H9 (cell line): ENCODE data around the gene KDM4C. TPM values are rescaled to one million over a fixed set of nuclear protein-coding genes. Genes with fewer than 3 reads are reported as not detected.
A peak's percentile ranks its signal among the peaks of the same experiment; 100 is the strongest.

ENCODE experiments used
- DNase-seq: peaks from one replicate; pipeline ENCODE4 v3.0.0-alpha.2; 2017
- H2AFZ ChIP-seq: one replicate; pipeline ENCODE4 v1.6.1; 2013; ENCODE audit warnings: mild to moderate bottlenecking, low read length, control low read depth, moderate library complexity
- H2AK5ac ChIP-seq: 2 replicates; pipeline ENCODE4 v1.6.1; 2013; ENCODE audit warnings: low read length, control low read depth, mixed read lengths; ENCODE audit not compliant: insufficient read length
- H2BK120ac ChIP-seq: one replicate; pipeline ENCODE4 v1.6.1; 2013; ENCODE audit warnings: low read depth, mild to moderate bottlenecking, low read length, control low read depth, inconsistent platforms; ENCODE audit not compliant: poor library complexity, severe bottlenecking
- H2BK12ac ChIP-seq: 2 replicates; pipeline ENCODE4 v1.6.1; 2013; ENCODE audit warnings: low read length, control low read depth, mixed read lengths, low read depth; ENCODE audit not compliant: insufficient read length
- H2BK15ac ChIP-seq: 2 replicates; pipeline ENCODE4 v1.6.1; 2013; ENCODE audit warnings: low read depth, low read length, control low read depth
- H2BK20ac ChIP-seq: one replicate; pipeline ENCODE4 v1.6.1; 2013; ENCODE audit warnings: low read depth, mild to moderate bottlenecking, low read length, control low read depth, inconsistent platforms; ENCODE audit not compliant: poor library complexity, severe bottlenecking
- H2BK5ac ChIP-seq: 2 replicates; pipeline ENCODE4 v1.6.1; 2013; ENCODE audit warnings: low read length, control low read depth, mixed read lengths; ENCODE audit not compliant: insufficient read length
- H3K14ac ChIP-seq: 2 replicates; pipeline ENCODE4 v1.6.1; 2013; ENCODE audit warnings: low read length, control low read depth; ENCODE audit not compliant: insufficient read depth
- H3K18ac ChIP-seq: 2 replicates; pipeline ENCODE4 v1.6.1; 2013; ENCODE audit warnings: low read depth, mild to moderate bottlenecking, mixed read lengths, low read length, control low read depth; ENCODE audit not compliant: insufficient read length
- H3K23ac ChIP-seq: 2 replicates; pipeline ENCODE4 v1.6.1; 2013; ENCODE audit warnings: low read length, control low read depth, mixed read lengths, low read depth; ENCODE audit not compliant: insufficient read length
- H3K23me2 ChIP-seq: 2 replicates; pipeline ENCODE4 v1.6.1; 2013; ENCODE audit warnings: low read depth, mild to moderate bottlenecking, mixed read lengths, low read length, control low read depth; ENCODE audit not compliant: insufficient read length, poor library complexity, severe bottlenecking
- H3K27ac ChIP-seq: 2 replicates; pipeline ENCODE4 v1.5.1; 2013; ENCODE audit warnings: low read length, control low read depth, mixed read lengths, low read depth; ENCODE audit not compliant: insufficient read length
- H3K27me3 ChIP-seq: 2 replicates; pipeline ENCODE4 v1.6.1; 2013; ENCODE audit warnings: low read length, control low read depth, inconsistent platforms; ENCODE audit not compliant: insufficient read depth
- H3K4ac ChIP-seq: 2 replicates; pipeline ENCODE4 v1.6.1; 2013; ENCODE audit warnings: low read depth, mild to moderate bottlenecking, control low read depth, inconsistent platforms, low read length, moderate library complexity
- H3K4me1 ChIP-seq: 2 replicates; pipeline ENCODE4 v1.6.1; 2013; ENCODE audit warnings: low read length, control low read depth, inconsistent platforms; ENCODE audit not compliant: insufficient read depth
- H3K4me2 ChIP-seq: 2 replicates; pipeline ENCODE4 v1.6.1; 2013; ENCODE audit warnings: low read length, control low read depth, mixed read lengths; ENCODE audit not compliant: insufficient read length, insufficient read depth
- H3K56ac ChIP-seq: 2 replicates; pipeline ENCODE4 v1.6.1; 2013; ENCODE audit warnings: low read depth, mild to moderate bottlenecking, mixed read lengths, low read length, control low read depth; ENCODE audit not compliant: insufficient read length
- H3K79me1 ChIP-seq: 2 replicates; pipeline ENCODE4 v1.6.1; 2013; ENCODE audit warnings: low read depth, mild to moderate bottlenecking, moderate library complexity, low read length, control low read depth, inconsistent platforms; ENCODE audit not compliant: insufficient read depth, poor library complexity, severe bottlenecking
- H3K79me2 ChIP-seq: 2 replicates; pipeline ENCODE4 v1.6.1; 2013; ENCODE audit warnings: low read length, control low read depth, inconsistent platforms; ENCODE audit not compliant: insufficient read depth
- H3K9ac ChIP-seq: 2 replicates; pipeline ENCODE4 v1.6.1; 2013; ENCODE audit warnings: low read length, control low read depth, mixed read lengths; ENCODE audit not compliant: insufficient read length; ENCODE audit errors: extremely low read depth
- H3K9me3 ChIP-seq: one replicate; pipeline ENCODE4 v1.6.1; 2013; ENCODE audit warnings: low read depth, low read length, inconsistent platforms; ENCODE audit not compliant: control insufficient read depth
- H3T11ph ChIP-seq: one replicate; pipeline ENCODE4 v1.6.1; 2013; ENCODE audit warnings: mild to moderate bottlenecking, low read length, control low read depth, inconsistent platforms
- H4K20me1 ChIP-seq: one replicate; pipeline ENCODE4 v1.6.1; 2013; ENCODE audit not compliant: control insufficient read depth, insufficient read length, insufficient read depth
- H4K5ac ChIP-seq: 2 replicates; pipeline ENCODE4 v1.6.1; 2013; ENCODE audit warnings: low read depth, mild to moderate bottlenecking, mixed read lengths, low read length, control low read depth; ENCODE audit not compliant: insufficient read length
- H4K8ac ChIP-seq: replicated peaks from 2 replicates; pipeline ENCODE4 v1.6.1; 2013; ENCODE audit warnings: low read length, control low read depth, mixed read lengths, low read depth; ENCODE audit not compliant: insufficient read length
- H4K91ac ChIP-seq: 2 replicates; pipeline ENCODE4 v1.6.1; 2013; ENCODE audit warnings: low read depth, mild to moderate bottlenecking, moderate library complexity, mixed read lengths, low read length, control low read depth; ENCODE audit not compliant: insufficient read length
- H3K27ac Mint-ChIP-seq, 3 experiments: 2 replicates in 2 of 3; 3 replicates in 1 of 3; pipeline ENCODE4 v1.8.0; 2020 to 2021; ENCODE audit warnings: mixed read lengths in 3 of 3, mild to moderate bottlenecking in 1 of 3, moderate library complexity in 1 of 3
- H3K27me3 Mint-ChIP-seq: 2 replicates; pipeline ENCODE4 v1.8.0; 2021; ENCODE audit warnings: low read depth, mild to moderate bottlenecking, moderate library complexity, mixed read lengths
- H3K36me3 Mint-ChIP-seq, 3 experiments: 2 replicates in 2 of 3; 3 replicates in 1 of 3; pipeline ENCODE4 v1.8.0; 2020 to 2021; ENCODE audit warnings: low read depth in 3 of 3, mixed read lengths in 3 of 3; ENCODE audit not compliant: insufficient read depth in 1 of 3
- H3K4me1 Mint-ChIP-seq, 2 experiments: 2 replicates each; pipeline ENCODE4 v1.8.0; 2020; ENCODE audit warnings: mixed read lengths in 2 of 2
- H3K4me3 Mint-ChIP-seq, 2 experiments: 2 replicates in 1 of 2; 3 replicates in 1 of 2; pipeline ENCODE4 v1.8.0; 2020 to 2021; ENCODE audit warnings: mild to moderate bottlenecking in 2 of 2, mixed read lengths in 2 of 2, moderate library complexity in 1 of 2
- H3K9me3 Mint-ChIP-seq, 2 experiments: 2 replicates in 1 of 2; 3 replicates in 1 of 2; pipeline ENCODE4 v1.8.0; 2020; ENCODE audit warnings: mild to moderate bottlenecking in 2 of 2, mixed read lengths in 2 of 2, moderate library complexity in 1 of 2
- WGBS: extraction: QIAGEN DNeasy Blood & Tissue Kit; methylation state at CpG from one replicate; pipeline ENCODE4 v1.1.7; 2013; ENCODE audit warnings: missing lambda C conversion rate, low lambda C conversion rate, mixed read lengths; ENCODE audit not compliant: insufficient read length; ENCODE audit errors: extremely low coverage; 5-methylcytosine and 5-hydroxymethylcytosine counted together
- total RNA-seq: library from RNA; stranded (reverse); gene quantifications from 2 replicates; pipeline ENCODE4 v1.2.1, GENCODE V29; 2021
- TF ChIP-seq, protein P1 (sequence below): fragments of 200-600 bp; sonication (generic); conservative IDR thresholded peaks from 3 replicates; pipeline ENCODE4 v1.8.0; 2021; ENCODE audit warnings: antibody characterized with exemption, mild to moderate bottlenecking

KDM4C gene
- total RNA-seq, 1 experiment from 2014 or later: 24.0 TPM

DNA sequence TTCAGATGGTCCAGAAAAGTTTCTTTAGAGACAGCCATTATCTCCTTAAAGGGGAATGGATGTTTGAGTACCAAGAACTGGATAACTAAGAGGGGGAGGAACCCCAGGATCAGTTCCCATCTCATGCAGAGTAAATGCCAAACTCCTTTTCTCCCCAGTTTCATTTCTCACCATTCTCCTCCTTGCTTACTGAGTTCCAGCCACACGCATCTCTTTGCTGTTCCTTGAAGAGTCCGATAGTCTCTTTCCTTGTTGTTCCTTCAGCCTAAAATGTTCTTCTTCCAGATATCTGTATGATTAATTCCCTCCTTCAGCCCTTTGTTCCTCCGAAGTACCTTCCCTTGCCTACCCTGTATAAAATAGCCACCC, 30.0 kb downstream of the KDM4C start:
- DNase-seq: no peak
- peaks cover 4 to 9% (median 6%) of the 10 kb centered on the region in 3 experiments; a peak in 5 of 7 replicates for H3K36me3 Mint-ChIP-seq
- H4K20me1 ChIP-seq: no peaks in the 10 kb centered on the region
- no peak overlapping the region for H4K5ac ChIP-seq
- H3K4ac ChIP-seq: no peak overlapping the region
- H3K23me2 ChIP-seq: no peaks in the 10 kb centered on the region
- H2BK12ac ChIP-seq: no peak overlapping the region
- H3K56ac ChIP-seq: no peak overlapping the region
- no peak overlapping the region for H2AK5ac ChIP-seq
- H3K79me1 ChIP-seq: no peaks in the 10 kb centered on the region
- H3K4me2 ChIP-seq: no peak overlapping the region
- peaks cover 12% of the 10 kb centered on the region for H3K4me1 ChIP-seq
- H3K27me3 ChIP-seq: no peaks in the 10 kb centered on the region
- H3K4me3 Mint-ChIP-seq: no peak overlapping the region; a peak in 1 of 5 replicates
- H3K9me3 Mint-ChIP-seq: no peaks in the 10 kb centered on the region; a peak in 1 of 5 replicates
- no peak overlapping the region for H3T11ph ChIP-seq
- TF ChIP-seq, protein P1, sequence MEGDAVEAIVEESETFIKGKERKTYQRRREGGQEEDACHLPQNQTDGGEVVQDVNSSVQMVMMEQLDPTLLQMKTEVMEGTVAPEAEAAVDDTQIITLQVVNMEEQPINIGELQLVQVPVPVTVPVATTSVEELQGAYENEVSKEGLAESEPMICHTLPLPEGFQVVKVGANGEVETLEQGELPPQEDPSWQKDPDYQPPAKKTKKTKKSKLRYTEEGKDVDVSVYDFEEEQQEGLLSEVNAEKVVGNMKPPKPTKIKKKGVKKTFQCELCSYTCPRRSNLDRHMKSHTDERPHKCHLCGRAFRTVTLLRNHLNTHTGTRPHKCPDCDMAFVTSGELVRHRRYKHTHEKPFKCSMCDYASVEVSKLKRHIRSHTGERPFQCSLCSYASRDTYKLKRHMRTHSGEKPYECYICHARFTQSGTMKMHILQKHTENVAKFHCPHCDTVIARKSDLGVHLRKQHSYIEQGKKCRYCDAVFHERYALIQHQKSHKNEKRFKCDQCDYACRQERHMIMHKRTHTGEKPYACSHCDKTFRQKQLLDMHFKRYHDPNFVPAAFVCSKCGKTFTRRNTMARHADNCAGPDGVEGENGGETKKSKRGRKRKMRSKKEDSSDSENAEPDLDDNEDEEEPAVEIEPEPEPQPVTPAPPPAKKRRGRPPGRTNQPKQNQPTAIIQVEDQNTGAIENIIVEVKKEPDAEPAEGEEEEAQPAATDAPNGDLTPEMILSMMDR: no peak
- H3K9me3 ChIP-seq: no peaks in the 10 kb centered on the region
- no peak overlapping the region for H2BK5ac ChIP-seq
- H3K23ac ChIP-seq: no peak overlapping the region
- H3K27ac Mint-ChIP-seq: peak overlapping the region; percentile 73 to 88 (median 84); a peak in 6 of 7 replicates
- H3K4me1 Mint-ChIP-seq: peaks cover 27 to 45% of the 10 kb centered on the region in 2 experiments
- peaks cover 3% of the 10 kb centered on the region; the same call in 1 of the 2 replicates for H3K79me2 ChIP-seq
- WGBS: no CpG with 5 or more reads among the region's 3 CpGs
- no peak overlapping the region for H3K27ac ChIP-seq
- no peak overlapping the region for H2BK120ac ChIP-seq
- no peak overlapping the region for H4K91ac ChIP-seq
- no peak overlapping the region for H2BK15ac ChIP-seq
- no peak overlapping the region for H3K9ac ChIP-seq
- H4K8ac ChIP-seq: no peak overlapping the region
- H2BK20ac ChIP-seq: no peak overlapping the region
- H3K27me3 Mint-ChIP-seq: no peaks in the 10 kb centered on the region
- H2AFZ ChIP-seq: no peak overlapping the region
- no peak overlapping the region for H3K14ac ChIP-seq
- no peak overlapping the region for H3K18ac ChIP-seq
